Measurements from ENCODE around the gene EFNA5. TPM values are rescaled to one million over a fixed set of nuclear protein-coding genes. Genes with fewer than 3 reads are reported as not detected.

EFNA5 gene
- total RNA-seq, 1 donor from 2014 or later: 93.7 TPM

GRCh38 chr5:107431536-107431935 is 239.2 kb downstream of the EFNA5 start:
- DNase-seq (ENCODE audit: low read depth in 2 of 2): no peak

- peak; percentile 11 to 55 for DNase-seq (ENCODE audit: low read depth in 2 of 2)
Measured at GRCh38 chr5:107430071-107430625, 240.6 kb downstream of the EFNA5 start.

GRCh38 chr5:107428303-107428813 is 242.4 kb downstream of the EFNA5 start:
- DNase-seq (ENCODE audit: low read depth in 2 of 2): no peak

- DNase-seq (ENCODE audit: low read depth in 2 of 2): no peak
Measured at GRCh38 chr5:107426872-107427271, 243.9 kb downstream of the EFNA5 start.

- DNase-seq (ENCODE audit: low read depth in 2 of 2): no peak
Measured at GRCh38 chr5:107426209-107426608, 244.5 kb downstream of the EFNA5 start.

GRCh38 chr5:107425541-107426031 is 245.2 kb downstream of the EFNA5 start:
- peak; percentile 46 to 74 for DNase-seq (ENCODE audit: low read depth in 2 of 2)

- no peak for DNase-seq (ENCODE audit: low read depth in 2 of 2)
Measured at GRCh38 chr5:107424491-107424890, 246.2 kb downstream of the EFNA5 start.

- DNase-seq (ENCODE audit: low read depth in 2 of 2): no peak
Measured at GRCh38 chr5:107422494-107422893, 248.2 kb downstream of the EFNA5 start.

GRCh38 chr5:107419498-107419897 is 251.2 kb downstream of the EFNA5 start:
- DNase-seq (ENCODE audit: low read depth in 2 of 2): no peak

- no peak for DNase-seq (ENCODE audit: low read depth in 2 of 2)
Measured at GRCh38 chr5:107418902-107419301, 251.8 kb downstream of the EFNA5 start.

- DNase-seq (ENCODE audit: low read depth in 2 of 2): peak; percentile 18 to 88
Measured at GRCh38 chr5:107418071-107418470, 252.7 kb downstream of the EFNA5 start.

GRCh38 chr5:107415762-107416161 is 255.0 kb downstream of the EFNA5 start:
- no peak for DNase-seq (ENCODE audit: low read depth in 2 of 2)

- no peak for DNase-seq (ENCODE audit: low read depth in 2 of 2)
Measured at GRCh38 chr5:107414802-107415201, 255.9 kb downstream of the EFNA5 start.

- no peak for DNase-seq (ENCODE audit: low read depth in 2 of 2)
Measured at GRCh38 chr5:107413754-107414153, 257.0 kb downstream of the EFNA5 start.

GRCh38 chr5:107408564-107408963 is 262.2 kb downstream of the EFNA5 start:
- DNase-seq (ENCODE audit: low read depth in 2 of 2): no peak

GRCh38 chr5:107407713-107408298 is 262.9 kb downstream of the EFNA5 start:
- no peak for DNase-seq (ENCODE audit: low read depth in 2 of 2)

GRCh38 chr5:107404595-107405374 is 266.0 kb downstream of the EFNA5 start:
- DNase-seq (ENCODE audit: low read depth in 2 of 2): no peak

GRCh38 chr5:107403228-107403953 is 267.3 kb downstream of the EFNA5 start:
- no peak for DNase-seq (ENCODE audit: low read depth in 2 of 2)

GRCh38 chr5:107402434-107403227 is 268.1 kb downstream of the EFNA5 start:
- no peak for DNase-seq (ENCODE audit: low read depth in 2 of 2)

GRCh38 chr5:107401470-107402122 is 269.1 kb downstream of the EFNA5 start:
- no peak for DNase-seq (ENCODE audit: low read depth in 2 of 2)
